CD4-positive, alpha-beta T cell (primary cell): ENCODE measurements around the gene PTPRO. TPM values are rescaled to one million over a fixed set of nuclear protein-coding genes. Genes with fewer than 3 reads are reported as not detected.

Experiments used
- ATAC-seq: fragments of 200-7000 bp; cut with Tn5 transposase; one replicate; pipeline ENCODE4 v1.10.0; 2022; ENCODE audit warnings: mild to moderate bottlenecking; ENCODE audit not compliant: poor library complexity
- CTCF ChIA-PET: fragments of 350-600 bp; sonication (Branson Sonifier 250); formaldehyde crosslinking; loops from one replicate; lab custom pipeline; 2021; ENCODE audit warnings: antibody characterized with exemption, inconsistent platforms; lab: Charles Lee
- POLR2A ChIA-PET: fragments of 350-600 bp; sonication (Branson Sonifier 250); formaldehyde crosslinking; loops from one replicate; lab custom pipeline; 2021; ENCODE audit warnings: antibody characterized with exemption, inconsistent platforms; lab: Charles Lee
- DNase-seq, 14 experiments: peaks; one replicate each; pipeline ENCODE4 v3.0.0-alpha.2; 2013 to 2020; ENCODE audit warnings: mixed read lengths in 2 of 14
- H3K27ac ChIP-seq, 2 donors: one replicate each; pipeline versions ENCODE4 v1.5.1 to v1.7.0; 2013; ENCODE audit warnings: low read length in 2 of 2, low read depth in 1 of 2, mild to moderate bottlenecking in 1 of 2
- H3K27me3 ChIP-seq, 2 experiments: 1 replicate in 1 of 2; 2 replicates in 1 of 2; pipeline versions ENCODE4 v1.6.1 to v1.7.0; 2013; ENCODE audit warnings: low read length in 2 of 2, control low read depth in 1 of 2, mild to moderate bottlenecking in 1 of 2, moderate library complexity in 1 of 2; ENCODE audit not compliant: insufficient read depth in 2 of 2, control insufficient read depth in 1 of 2
- H3K36me3 ChIP-seq: one replicate; pipeline ENCODE4 v1.6.1; 2013; ENCODE audit warnings: low read length, control low read depth; ENCODE audit not compliant: insufficient read depth
- H3K4me1 ChIP-seq: one replicate; pipeline ENCODE4 v1.6.1; 2013; ENCODE audit warnings: low read length, control low read depth; ENCODE audit not compliant: insufficient read depth
- H3K4me3 ChIP-seq: one replicate; pipeline ENCODE4 v1.5.1; 2013; ENCODE audit warnings: mild to moderate bottlenecking, low read length, moderate library complexity
- H3K9me3 ChIP-seq, 2 experiments: 1 replicate in 1 of 2; 2 replicates in 1 of 2; pipeline versions ENCODE4 v1.6.1 to v1.7.0; 2013; ENCODE audit warnings: low read length in 2 of 2, mild to moderate bottlenecking in 2 of 2, control low read depth in 1 of 2, moderate library complexity in 1 of 2; ENCODE audit not compliant: control insufficient read depth in 1 of 2, insufficient read depth in 1 of 2
- H3K27ac Mint-ChIP-seq: one replicate; pipeline ENCODE4 v1.8.0; 2020; ENCODE audit warnings: mixed read lengths
- H3K27me3 Mint-ChIP-seq: one replicate; pipeline ENCODE4 v1.8.0; 2021; ENCODE audit warnings: mixed read lengths
- H3K36me3 Mint-ChIP-seq: one replicate; pipeline ENCODE4 v1.8.0; 2021; ENCODE audit warnings: low read depth, mixed read lengths
- H3K4me1 Mint-ChIP-seq: one replicate; pipeline ENCODE4 v1.8.0; 2021; ENCODE audit warnings: low read depth, mixed read lengths
- H3K4me3 Mint-ChIP-seq: one replicate; pipeline ENCODE4 v1.8.0; 2020; ENCODE audit warnings: mild to moderate bottlenecking, mixed read lengths
- H3K9me3 Mint-ChIP-seq: one replicate; pipeline ENCODE4 v1.8.0; 2020; ENCODE audit warnings: mixed read lengths
- CTCF ChIP-seq: fragments of 200-600 bp; IDR thresholded peaks from one replicate; pipeline ENCODE4 v1.8.0; 2022; ENCODE audit warnings: antibody characterized with exemption, mild to moderate bottlenecking
- intact Hi-C, 2 experiments: fragments of 100-400 bp; cut with DNase I in 1 of 2; cut with micrococcal nuclease in 1 of 2; formaldehyde crosslinking; loops; one replicate each; pipeline versions ENCODE4 v1.15.1 to v1.9.0; 2023 to 2025; cut with DNase I, micrococcal nuclease
- total RNA-seq, 174 experiments: library from RNA in 2 of 174; stranded (reverse) in 2 of 174; gene quantifications; one replicate each; pipeline ENCODE4 v1.2.3 and lab custom pipeline; 2021 to 2026

PTPRO gene
- total RNA-seq, 2 experiments from 2014 or later = 2.1 to 2.8 TPM

- Mint-ChIP-seq H3K36me3 (no peaks in the 10 kb centered on the region), H3K9me3 (no peaks in the 10 kb centered on the region), H3K4me1 (no peaks in the 10 kb centered on the region), H3K27me3 (no peaks in the 10 kb centered on the region), H3K4me3 (no peak overlapping the region), H3K27ac (no peak overlapping the region)
- Histone ChIP-seq H3K4me1 (no peaks in the 10 kb centered on the region), H3K27ac (no peak overlapping the region), H3K9me3 (no peaks in the 10 kb centered on the region), H3K4me3 (no peak overlapping the region), H3K36me3 (no peaks in the 10 kb centered on the region), H3K27me3 (no peaks in the 10 kb centered on the region)
- no peak for TF ChIP-seq CTCF
- DNase-seq = no peak
- intact Hi-C loops = no loop called here
- POLR2A ChIA-PET = no interaction called here
- CTCF ChIA-PET = no interaction called here
- ATAC-seq = no peak
These were observed 281.3 kb downstream of the PTPRO start for GRCh38 chr12:15603474-15604085.

- Mint-ChIP-seq H3K36me3 (no peaks in the 10 kb centered on the region), H3K27me3 (no peaks in the 10 kb centered on the region), H3K27ac (no peak overlapping the region), H3K4me3 (no peak overlapping the region), H3K4me1 (no peaks in the 10 kb centered on the region), H3K9me3 (no peaks in the 10 kb centered on the region)
- intact Hi-C loops = no loop called here
- ATAC-seq = no peak
- H3K4me1 ChIP-seq = no peaks in the 10 kb centered on the region
- no peak for TF ChIP-seq CTCF
- H3K36me3 ChIP-seq = no peaks in the 10 kb centered on the region
- no peak overlapping the region for H3K4me3 ChIP-seq
- POLR2A ChIA-PET = no interaction called here
- no peaks in the 10 kb centered on the region for H3K27me3 ChIP-seq
- CTCF ChIA-PET = interaction anchor here (1.2 kb wide), 1 partner anchor 74 kb away, joined by 3 read pairs; no protein-coding TSS in a partner anchor
- no peaks in the 10 kb centered on the region for H3K9me3 ChIP-seq
- DNase-seq = no peak
- no peak overlapping the region for H3K27ac ChIP-seq
These were observed 283.7 kb downstream of the PTPRO start for GRCh38 chr12:15605881-15606590.

GRCh38 chr12:15608406-15608805, 286.1 kb downstream of the PTPRO start:
- POLR2A ChIA-PET = no interaction called here
- Mint-ChIP-seq H3K4me3 (no peak overlapping the region), H3K9me3 (peaks cover 3% of the 10 kb centered on the region), H3K4me1 (no peaks in the 10 kb centered on the region), H3K27ac (no peak overlapping the region), H3K27me3 (no peaks in the 10 kb centered on the region), H3K36me3 (no peaks in the 10 kb centered on the region)
- peaks cover 0 to 4% of the 10 kb centered on the region in 2 experiments for H3K9me3 ChIP-seq
- no peak for DNase-seq
- H3K4me1 ChIP-seq = no peaks in the 10 kb centered on the region
- TF ChIP-seq CTCF = no peak
- intact Hi-C loops = no loop called here
- H3K36me3 ChIP-seq = no peaks in the 10 kb centered on the region
- H3K27ac ChIP-seq = no peak overlapping the region
- ATAC-seq = no peak
- CTCF ChIA-PET = interaction anchor here (1.3 kb wide), 1 partner anchor 76 kb away, joined by 3 read pairs; no protein-coding TSS in a partner anchor
- H3K27me3 ChIP-seq = no peaks in the 10 kb centered on the region
- no peak overlapping the region for H3K4me3 ChIP-seq
